ENCODE measurements around the gene ACE. TPM values are rescaled to one million over a fixed set of nuclear protein-coding genes. Genes with fewer than 3 reads are reported as not detected.
"Not testable (repeated sequence)": the region's sequence is repeated elsewhere in the genome, so short reads cannot be mapped to it uniquely, and the experiment has no call there.

The ACE gene
- total RNA-seq, 1 donor = 14.5 TPM

DNA sequence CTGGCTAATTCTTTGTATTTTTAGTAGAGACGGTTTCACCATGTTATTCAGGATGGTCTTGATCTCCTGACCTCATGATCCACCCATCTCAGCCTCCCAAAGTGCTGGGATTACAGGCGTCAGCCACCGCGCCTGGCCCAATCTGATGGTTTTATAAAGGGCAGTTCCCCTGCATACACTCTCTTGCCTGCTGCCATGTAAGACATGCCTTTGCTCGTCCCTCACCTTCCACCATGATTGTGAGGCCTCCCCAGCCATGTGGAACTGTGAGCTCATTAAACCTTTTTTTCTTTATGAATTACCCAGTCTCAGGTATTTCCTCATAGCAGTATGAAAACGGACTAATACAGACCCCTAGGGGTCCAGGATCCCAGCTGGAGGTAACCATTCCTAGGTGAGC, 8.8 kb upstream of the ACE start:
- DNase-seq (ENCODE audit: low read depth in 2 of 3, low spot score in 2 of 3) = not testable (repeated sequence)

DNA sequence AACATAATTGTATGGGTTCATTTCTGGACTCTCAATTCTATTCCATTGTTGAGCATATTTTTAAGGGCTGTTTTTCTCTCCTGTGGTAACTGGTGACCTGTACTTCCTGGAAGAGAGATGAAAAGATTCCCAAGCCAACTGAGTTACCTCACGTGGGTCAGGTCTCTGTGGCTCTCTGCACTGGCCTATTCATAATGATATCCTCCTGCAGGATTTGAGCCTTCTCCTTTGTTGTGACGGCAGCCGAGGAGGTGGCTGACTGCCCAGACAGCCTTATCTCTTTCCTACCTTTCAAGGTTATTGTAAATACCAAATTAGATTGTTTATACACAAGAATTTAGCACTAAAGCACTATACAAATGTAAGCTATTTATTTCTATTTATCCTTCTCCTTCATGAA, 2.7 kb upstream of the ACE start:
- DNase-seq (ENCODE audit: low read depth in 2 of 3, low spot score in 2 of 3) = no peak

DNA sequence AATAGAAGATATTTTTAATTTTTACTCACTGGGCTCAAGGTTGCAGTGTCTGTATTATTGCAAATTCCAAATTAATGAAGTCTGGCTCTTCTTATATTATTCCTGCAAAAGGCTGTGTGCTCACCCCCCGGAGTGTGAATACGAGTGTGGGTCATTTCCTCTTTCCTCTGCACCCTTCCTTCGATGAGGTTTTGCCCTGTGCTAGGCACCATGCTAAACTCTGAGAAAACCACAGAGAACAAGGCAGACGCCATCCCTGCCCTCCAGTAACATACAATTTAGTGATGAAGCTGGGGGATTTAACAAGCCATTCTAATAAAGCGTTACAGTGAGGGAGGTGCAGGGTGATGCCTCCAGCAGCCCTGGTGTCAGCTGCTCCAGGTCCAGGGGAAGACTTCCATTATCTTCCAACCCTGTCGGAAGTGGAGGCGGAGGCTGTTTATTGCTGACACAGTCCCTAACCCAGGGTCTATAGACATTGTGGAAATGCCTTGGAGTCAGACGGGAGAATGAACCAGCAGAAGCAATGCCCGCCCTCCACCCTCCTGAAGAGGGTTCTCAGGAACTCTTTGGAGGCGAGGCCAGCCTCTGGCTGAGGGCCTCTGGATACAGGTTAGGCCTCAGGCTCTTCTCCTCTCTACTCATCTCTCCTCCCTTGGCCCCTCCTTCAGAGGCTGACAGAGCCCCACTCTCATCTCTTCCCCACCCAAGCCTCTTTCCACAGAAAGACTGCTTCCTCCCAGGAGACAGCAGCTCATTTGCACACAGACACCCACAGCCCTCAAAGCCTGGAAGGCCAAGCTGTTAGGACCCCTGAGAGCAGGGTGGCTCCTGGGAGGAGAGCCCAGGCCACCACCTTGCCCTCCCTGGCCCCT, 2.0 kb upstream of the ACE start:
- no peak for DNase-seq (ENCODE audit: low read depth in 2 of 3, low spot score in 2 of 3)

DNA sequence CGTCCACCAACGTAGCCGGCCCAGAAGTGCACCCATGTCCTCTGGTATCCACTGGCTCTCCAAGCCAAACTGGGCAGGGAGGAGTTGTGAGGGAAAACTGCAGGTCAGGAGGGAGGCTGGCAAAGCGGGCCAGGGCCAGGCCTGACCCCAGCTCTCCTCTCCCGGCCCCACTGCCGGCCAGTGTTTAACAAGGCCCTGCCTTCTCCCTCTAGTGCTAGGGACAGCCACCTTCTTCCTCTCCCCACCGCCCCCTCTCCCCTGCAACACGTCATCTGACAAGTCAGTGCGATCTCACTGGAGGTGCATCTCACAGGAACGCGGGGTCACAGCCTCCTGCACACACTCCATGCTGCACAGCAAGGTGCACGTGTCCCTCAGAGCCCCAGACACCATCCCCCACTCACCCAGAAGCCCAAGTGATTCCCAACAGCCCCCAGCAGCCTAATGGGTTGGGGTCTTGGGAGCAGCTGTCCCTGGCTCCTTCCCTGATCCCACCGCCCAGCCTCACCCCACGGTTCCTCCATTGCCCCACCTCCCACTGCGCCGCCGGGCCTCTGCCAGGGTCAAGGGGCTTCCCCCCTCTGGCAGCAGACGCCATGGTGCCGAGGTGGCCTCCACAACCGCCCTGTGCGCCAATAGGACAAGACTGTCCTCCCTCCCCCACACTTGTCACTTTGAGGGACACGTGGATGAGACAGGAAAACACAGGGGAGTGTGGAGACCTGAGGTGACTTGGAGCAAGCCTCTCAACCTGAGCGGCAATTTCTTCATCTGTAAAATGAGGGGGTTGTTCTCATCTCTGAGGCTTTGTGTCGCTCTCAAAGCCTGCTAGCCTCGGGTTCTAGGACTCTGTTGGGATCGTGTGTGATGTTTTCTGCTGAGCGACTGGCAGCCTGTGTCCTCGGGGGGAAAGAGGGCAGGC, 1.1 kb upstream of the ACE start:
- DNase-seq (ENCODE audit: low read depth in 2 of 3, low spot score in 2 of 3) = no peak

DNA sequence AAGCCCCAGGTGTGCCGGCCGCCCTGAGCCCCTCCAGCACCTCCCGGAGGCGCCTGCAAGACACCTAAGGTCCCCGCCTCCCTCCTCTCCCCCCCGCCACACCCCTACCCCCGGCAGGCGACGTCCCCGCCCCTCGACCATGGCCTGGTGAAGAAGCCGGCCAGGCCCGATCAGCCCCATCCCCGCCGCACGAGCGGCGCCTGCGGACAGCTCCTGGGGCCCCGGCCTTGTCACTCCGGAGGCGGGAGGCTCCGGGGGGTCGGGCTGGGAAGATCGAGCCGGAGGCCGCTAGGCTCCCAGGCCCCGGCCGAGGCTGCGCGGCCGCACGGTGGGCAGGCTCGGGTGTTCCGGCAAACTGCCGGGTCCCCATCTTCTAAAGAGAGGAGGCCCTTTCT, 405 bp upstream of the ACE start:
- DNase-seq (ENCODE audit: low read depth in 2 of 3, low spot score in 2 of 3) = peak in 2 of 3 donors; percentile 33 to 41

GRCh38 chr17:63477480-63478440, 899 bp downstream of the ACE start:
- DNase-seq (ENCODE audit: low read depth in 2 of 3, low spot score in 2 of 3) = no peak

- peak; percentile 42 to 89 (median 82) for DNase-seq (ENCODE audit: low read depth in 2 of 3, low spot score in 2 of 3)
These were observed 2.1 kb downstream of the ACE start for GRCh38 chr17:63478814-63479494.

DNA sequence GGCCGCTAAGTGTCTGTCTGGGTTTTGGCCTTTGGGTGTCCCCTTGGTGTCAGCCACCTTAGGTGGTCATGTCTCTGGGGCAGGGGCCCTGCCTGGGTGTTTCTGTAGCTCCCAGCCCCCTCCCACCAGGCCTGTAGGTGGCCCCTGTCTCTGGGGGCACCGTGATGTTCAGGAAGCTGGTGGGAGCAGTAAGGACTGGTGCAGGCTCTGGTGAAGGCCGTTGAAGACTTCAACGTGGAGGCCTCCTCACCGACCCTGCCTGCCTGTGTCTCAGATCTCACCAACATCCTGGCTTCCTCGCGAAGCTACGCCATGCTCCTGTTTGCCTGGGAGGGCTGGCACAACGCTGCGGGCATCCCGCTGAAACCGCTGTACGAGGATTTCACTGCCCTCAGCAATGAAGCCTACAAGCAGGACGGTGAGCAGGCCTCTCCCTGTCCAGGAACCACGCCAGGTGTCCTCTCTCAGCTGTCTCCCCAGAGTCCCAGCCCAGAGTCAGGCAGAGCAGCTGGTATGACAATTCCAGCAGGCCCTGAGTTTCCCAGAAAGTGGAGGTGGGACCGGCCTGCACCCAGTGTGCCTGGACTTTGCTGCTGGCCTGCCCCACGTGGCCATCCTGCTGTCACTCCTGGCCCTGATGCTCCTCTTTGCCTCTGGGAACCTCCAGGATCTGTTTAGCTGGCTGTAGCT, 2.8 kb downstream of the ACE start:
- DNase-seq (ENCODE audit: low read depth in 2 of 3, low spot score in 2 of 3) = no peak

- no peak for DNase-seq (ENCODE audit: low read depth in 2 of 3, low spot score in 2 of 3)
These were observed 3.4 kb downstream of the ACE start for GRCh38 chr17:63480192-63480784.

- DNase-seq (ENCODE audit: low read depth in 2 of 3, low spot score in 2 of 3) = no peak
These were observed 4.1 kb downstream of the ACE start for GRCh38 chr17:63480826-63481487.

- DNase-seq (ENCODE audit: low read depth in 2 of 3, low spot score in 2 of 3) = no peak
These were observed 4.6 kb downstream of the ACE start for GRCh38 chr17:63481488-63481870.

DNA sequence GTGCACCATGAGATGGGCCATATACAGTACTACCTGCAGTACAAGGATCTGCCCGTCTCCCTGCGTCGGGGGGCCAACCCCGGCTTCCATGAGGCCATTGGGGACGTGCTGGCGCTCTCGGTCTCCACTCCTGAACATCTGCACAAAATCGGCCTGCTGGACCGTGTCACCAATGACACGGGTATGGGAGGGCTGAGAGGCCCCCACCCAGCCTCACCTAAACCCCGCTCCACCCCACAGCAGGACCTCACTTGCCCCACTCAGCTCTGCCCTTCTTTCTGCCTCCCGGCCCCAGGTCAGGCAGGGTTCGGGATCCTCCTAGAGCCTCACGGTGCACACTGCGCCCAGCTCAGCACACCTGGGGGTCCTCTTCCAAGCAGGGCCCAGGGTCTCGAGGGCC, 5.6 kb downstream of the ACE start:
- DNase-seq (ENCODE audit: low read depth in 2 of 3, low spot score in 2 of 3) = no peak

- DNase-seq (ENCODE audit: low read depth in 2 of 3, low spot score in 2 of 3) = no peak
These were observed 6.2 kb downstream of the ACE start for GRCh38 chr17:63483038-63483437.

- DNase-seq (ENCODE audit: low read depth in 2 of 3, low spot score in 2 of 3) = no peak
These were observed 7.1 kb downstream of the ACE start for GRCh38 chr17:63483655-63484575.

DNA sequence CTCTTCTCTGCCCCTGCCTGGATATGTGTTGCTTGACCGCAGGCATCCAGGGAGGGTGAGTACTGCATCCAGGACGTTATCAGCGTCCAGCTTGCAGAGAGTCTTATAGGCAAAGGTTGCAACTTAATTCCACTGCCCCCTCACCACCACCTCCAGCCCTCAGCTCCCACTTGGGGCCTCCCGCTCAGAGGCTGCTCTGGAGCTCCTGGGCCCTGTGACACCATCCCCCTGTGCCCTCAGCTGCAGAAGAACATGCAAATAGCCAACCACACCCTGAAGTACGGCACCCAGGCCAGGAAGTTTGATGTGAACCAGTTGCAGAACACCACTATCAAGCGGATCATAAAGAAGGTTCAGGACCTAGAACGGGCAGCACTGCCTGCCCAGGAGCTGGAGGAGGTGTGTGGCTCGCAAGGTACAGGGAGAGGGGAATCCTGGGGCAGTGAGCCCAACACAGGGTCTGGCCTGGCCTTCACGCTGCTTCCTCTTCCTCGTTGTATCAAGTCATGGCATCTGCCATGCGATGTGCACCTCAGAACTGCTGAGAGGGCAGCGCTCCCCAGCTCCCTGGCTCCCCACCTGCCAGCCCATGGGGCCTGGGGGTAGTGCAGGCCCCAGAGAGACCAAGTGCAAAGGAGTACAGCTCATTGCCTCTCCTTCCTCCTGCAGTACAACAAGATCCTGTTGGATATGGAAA, 9.6 kb downstream of the ACE start:
- no peak for DNase-seq (ENCODE audit: low read depth in 2 of 3, low spot score in 2 of 3)

- DNase-seq (ENCODE audit: low read depth in 2 of 3, low spot score in 2 of 3) = no peak
These were observed 10.1 kb downstream of the ACE start for GRCh38 chr17:63487014-63487339.

- no peak for DNase-seq (ENCODE audit: low read depth in 2 of 3, low spot score in 2 of 3)
These were observed 12.0 kb downstream of the ACE start for GRCh38 chr17:63488851-63489250.
